Measurements from ENCODE around the gene BEAN1.
"Not testable (repeated sequence)": the region's sequence is repeated elsewhere in the genome, so short reads cannot be mapped to it uniquely, and the experiment has no call there.

The BEAN1 gene

DNA sequence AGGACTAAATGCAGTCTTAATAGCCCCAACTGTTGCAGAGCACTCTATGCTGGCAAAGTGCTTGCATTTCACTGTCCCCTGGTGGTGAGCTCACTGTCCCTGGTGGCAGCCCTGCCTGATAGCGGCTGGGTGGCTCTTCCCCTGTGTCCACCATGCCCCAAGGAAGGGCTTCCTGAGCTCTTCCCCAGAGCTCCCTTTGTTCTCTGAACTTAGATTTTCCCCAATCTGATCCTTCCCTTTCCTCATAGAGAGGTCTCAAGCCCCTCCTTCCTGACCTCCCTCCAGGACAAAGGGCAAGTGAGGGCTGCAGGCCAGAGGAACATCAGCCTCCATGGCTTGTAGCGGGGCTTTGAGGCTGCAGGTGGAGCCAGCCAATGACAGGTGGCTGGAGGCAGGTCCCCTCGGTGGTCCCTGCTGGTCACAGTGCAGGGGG lies 17.0 kb downstream of the BEAN1 start:
- no peaks in the 10 kb centered on the region for H3K36me3 ChIP-seq (ENCODE audit: insufficient read depth, low read length)
- no peak overlapping the region for H3K4me3 ChIP-seq (ENCODE audit: low read length)
- H3K27ac ChIP-seq (ENCODE audit: low read depth, low read length), result no peak overlapping the region
- no peaks in the 10 kb centered on the region for H3K9me3 ChIP-seq (ENCODE audit: insufficient read depth, low read depth, low read length)
- H3K4me1 ChIP-seq (ENCODE audit: insufficient read depth, low read length), result no peaks in the 10 kb centered on the region
- H3K9ac ChIP-seq (ENCODE audit: low read depth, low read length), result no peak overlapping the region
- 79% methylated on average over 3 of the region's 3 CpGs for WGBS
- H3K27me3 ChIP-seq (ENCODE audit: insufficient read depth, low read length), result no peaks in the 10 kb centered on the region

DNA sequence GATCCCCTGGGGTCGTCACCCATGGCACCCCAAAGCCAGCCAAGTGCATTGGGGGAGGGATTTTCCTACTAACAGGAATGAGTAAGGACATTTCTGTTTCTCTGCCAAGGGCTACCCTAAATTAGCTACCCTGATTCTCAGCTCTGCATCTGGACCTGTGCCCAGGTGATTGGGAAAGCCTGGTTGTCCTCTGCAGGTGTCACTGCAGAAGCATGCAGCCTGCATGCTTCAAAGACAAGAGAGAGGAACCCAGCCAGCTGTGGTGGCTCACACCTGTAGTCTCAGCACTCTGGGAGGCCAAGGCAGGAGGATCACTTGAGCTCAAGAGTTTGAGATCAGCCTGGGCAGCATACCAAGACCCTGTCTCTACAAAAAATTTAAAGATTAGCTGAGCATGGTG lies 19.6 kb downstream of the BEAN1 start:
- no peaks in the 10 kb centered on the region for H3K36me3 ChIP-seq (ENCODE audit: insufficient read depth, low read length)
- H3K4me1 ChIP-seq (ENCODE audit: insufficient read depth, low read length), result no peaks in the 10 kb centered on the region
- 81% methylated on average over 1 of the region's 1 CpG for WGBS
- no peak overlapping the region for H3K4me3 ChIP-seq (ENCODE audit: low read length)
- H3K9ac ChIP-seq (ENCODE audit: low read depth, low read length), result no peak overlapping the region
- H3K9me3 ChIP-seq (ENCODE audit: insufficient read depth, low read depth, low read length), result no peaks in the 10 kb centered on the region
- H3K27ac ChIP-seq (ENCODE audit: low read depth, low read length), result no peak overlapping the region
- no peaks in the 10 kb centered on the region for H3K27me3 ChIP-seq (ENCODE audit: insufficient read depth, low read length)

DNA sequence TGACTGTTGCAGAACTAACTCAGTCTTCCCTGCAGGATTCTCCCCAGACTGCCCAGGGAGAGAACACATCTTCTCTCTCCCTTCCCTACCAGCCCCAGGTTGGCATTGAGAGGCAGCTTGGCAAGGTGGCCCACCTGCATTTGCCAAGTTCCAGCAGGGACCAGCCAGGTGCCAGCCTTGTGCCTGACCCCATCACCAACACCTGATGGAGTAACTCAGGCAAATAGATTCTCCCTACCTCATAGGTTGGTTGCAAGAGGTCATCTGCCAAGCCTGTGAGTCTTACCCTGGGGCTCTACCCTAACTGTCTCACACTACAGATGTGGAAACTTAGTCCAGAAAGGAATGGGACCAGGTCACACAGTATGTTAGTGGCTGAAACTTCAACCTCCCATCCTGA lies 20.4 kb downstream of the BEAN1 start:
- no peaks in the 10 kb centered on the region for H3K4me1 ChIP-seq (ENCODE audit: insufficient read depth, low read length)
- H3K4me3 ChIP-seq (ENCODE audit: low read length), result no peak overlapping the region
- no peaks in the 10 kb centered on the region for H3K36me3 ChIP-seq (ENCODE audit: insufficient read depth, low read length)
- no peaks in the 10 kb centered on the region for H3K27me3 ChIP-seq (ENCODE audit: insufficient read depth, low read length)
- H3K9ac ChIP-seq (ENCODE audit: low read depth, low read length), result no peak overlapping the region
- H3K9me3 ChIP-seq (ENCODE audit: insufficient read depth, low read depth, low read length), result no peaks in the 10 kb centered on the region
- H3K27ac ChIP-seq (ENCODE audit: low read depth, low read length), result no peak overlapping the region

DNA sequence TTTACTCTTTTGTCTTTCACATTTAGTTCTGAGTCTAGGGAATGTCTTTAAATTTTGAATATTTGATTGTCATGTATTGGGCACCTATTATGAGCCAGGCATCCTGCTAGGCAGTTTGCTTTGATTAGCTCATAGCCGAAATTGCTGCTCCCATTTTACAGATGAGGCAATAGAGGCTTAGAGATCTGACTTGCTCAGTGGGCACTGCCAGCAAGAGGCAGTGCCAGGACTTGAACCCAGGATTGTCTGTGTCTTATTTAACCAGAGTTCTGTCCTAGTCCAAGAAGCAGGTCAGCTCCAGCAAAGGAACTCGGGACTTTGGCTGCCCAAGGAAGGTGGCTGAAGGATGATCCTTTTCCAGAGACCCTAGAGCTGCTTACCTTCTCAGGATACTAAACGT lies 24.5 kb downstream of the BEAN1 start:
- Histone ChIP-seq H3K4me3 (ENCODE audit: low read length) (no peak overlapping the region), H3K36me3 (ENCODE audit: insufficient read depth, low read length) (no peaks in the 10 kb centered on the region), H3K27me3 (ENCODE audit: insufficient read depth, low read length) (no peaks in the 10 kb centered on the region), H3K9me3 (ENCODE audit: insufficient read depth, low read depth, low read length) (no peaks in the 10 kb centered on the region), H3K9ac (ENCODE audit: low read depth, low read length) (no peak overlapping the region), H3K27ac (ENCODE audit: low read depth, low read length) (no peak overlapping the region), H3K4me1 (ENCODE audit: insufficient read depth, low read length) (no peaks in the 10 kb centered on the region)
- 93% methylated on average over 3 of the region's 3 CpGs for WGBS

DNA sequence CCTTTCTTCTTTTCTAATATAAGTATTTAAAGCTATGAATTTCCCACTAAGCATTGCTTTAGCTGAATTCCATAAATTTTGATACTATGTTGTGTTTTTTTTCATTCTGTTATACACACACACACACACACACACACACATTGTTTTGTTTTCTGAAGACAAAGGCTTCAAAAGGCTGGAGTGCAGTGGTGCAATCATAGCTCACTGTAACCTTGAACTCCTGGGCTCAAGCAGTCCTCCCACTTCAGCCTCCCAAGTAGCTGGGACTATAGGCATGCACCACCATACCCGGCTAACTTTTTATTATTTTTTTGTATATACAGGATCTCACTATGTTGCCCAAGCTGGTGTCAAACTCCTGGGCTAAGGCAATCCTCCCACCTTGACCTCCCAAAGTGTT lies 26.1 kb downstream of the BEAN1 start:
- H3K4me1 ChIP-seq (ENCODE audit: insufficient read depth, low read length); H3K36me3 ChIP-seq (ENCODE audit: insufficient read depth, low read length); H3K9ac ChIP-seq (ENCODE audit: low read depth, low read length); H3K4me3 ChIP-seq (ENCODE audit: low read length); H3K27ac ChIP-seq (ENCODE audit: low read depth, low read length); H3K9me3 ChIP-seq (ENCODE audit: insufficient read depth, low read depth, low read length); H3K27me3 ChIP-seq (ENCODE audit: insufficient read depth, low read length): not testable (repeated sequence)
- 100% methylated on average over 1 of the region's 1 CpG for WGBS

DNA sequence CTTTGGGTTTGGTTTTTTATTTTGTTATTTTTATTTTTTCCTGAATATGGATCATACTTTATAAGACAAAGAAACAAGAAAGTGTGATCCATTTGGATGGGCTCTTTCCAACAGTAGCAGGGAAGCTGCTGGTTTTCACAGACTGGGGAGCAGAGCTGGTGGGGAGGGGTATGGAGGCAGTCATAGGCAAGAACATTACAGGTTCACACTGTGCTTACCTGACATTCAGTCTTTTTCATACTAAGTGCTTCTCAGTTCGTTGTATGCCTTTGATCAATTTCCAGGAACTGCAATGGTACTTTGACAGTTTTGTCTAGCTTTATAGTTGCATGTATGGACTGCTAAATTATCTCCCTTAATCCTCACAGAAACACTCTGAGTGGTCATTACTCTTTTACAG lies 27.7 kb downstream of the BEAN1 start:
- Histone ChIP-seq H3K9me3 (ENCODE audit: insufficient read depth, low read depth, low read length) (no peaks in the 10 kb centered on the region), H3K27ac (ENCODE audit: low read depth, low read length) (no peak overlapping the region), H3K9ac (ENCODE audit: low read depth, low read length) (no peak overlapping the region), H3K4me3 (ENCODE audit: low read length) (no peak overlapping the region), H3K27me3 (ENCODE audit: insufficient read depth, low read length) (no peaks in the 10 kb centered on the region), H3K4me1 (ENCODE audit: insufficient read depth, low read length) (no peaks in the 10 kb centered on the region), H3K36me3 (ENCODE audit: insufficient read depth, low read length) (no peaks in the 10 kb centered on the region)
- 90% methylated on average over 1 of the region's 1 CpG for WGBS

DNA sequence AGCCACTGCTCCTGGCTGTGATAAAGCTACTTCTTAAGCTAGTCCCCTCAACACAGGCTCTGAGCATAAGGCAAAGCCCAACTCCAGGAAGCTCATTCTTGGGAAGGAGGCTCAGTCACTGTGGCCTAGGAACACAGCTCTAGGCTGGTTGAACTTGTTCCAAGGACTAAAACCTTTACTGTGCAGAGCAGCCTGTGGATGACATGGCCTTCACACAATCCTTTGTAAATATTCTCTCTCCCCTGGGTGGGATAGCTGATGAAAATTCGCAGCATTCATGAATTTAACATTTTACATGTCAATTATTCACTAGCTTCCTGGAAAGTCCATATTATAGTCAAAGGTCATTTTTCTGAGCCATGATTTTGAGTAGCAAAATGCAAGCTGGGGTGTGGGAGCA lies 28.9 kb downstream of the BEAN1 start:
- no peak overlapping the region for H3K9ac ChIP-seq (ENCODE audit: low read depth, low read length)
- 88% methylated on average over 1 of the region's 1 CpG for WGBS
- H3K27me3 ChIP-seq (ENCODE audit: insufficient read depth, low read length), result no peaks in the 10 kb centered on the region
- H3K36me3 ChIP-seq (ENCODE audit: insufficient read depth, low read length), result no peaks in the 10 kb centered on the region
- no peak overlapping the region for H3K27ac ChIP-seq (ENCODE audit: low read depth, low read length)
- H3K9me3 ChIP-seq (ENCODE audit: insufficient read depth, low read depth, low read length), result no peaks in the 10 kb centered on the region
- no peak overlapping the region for H3K4me3 ChIP-seq (ENCODE audit: low read length)
- H3K4me1 ChIP-seq (ENCODE audit: insufficient read depth, low read length), result no peaks in the 10 kb centered on the region

DNA sequence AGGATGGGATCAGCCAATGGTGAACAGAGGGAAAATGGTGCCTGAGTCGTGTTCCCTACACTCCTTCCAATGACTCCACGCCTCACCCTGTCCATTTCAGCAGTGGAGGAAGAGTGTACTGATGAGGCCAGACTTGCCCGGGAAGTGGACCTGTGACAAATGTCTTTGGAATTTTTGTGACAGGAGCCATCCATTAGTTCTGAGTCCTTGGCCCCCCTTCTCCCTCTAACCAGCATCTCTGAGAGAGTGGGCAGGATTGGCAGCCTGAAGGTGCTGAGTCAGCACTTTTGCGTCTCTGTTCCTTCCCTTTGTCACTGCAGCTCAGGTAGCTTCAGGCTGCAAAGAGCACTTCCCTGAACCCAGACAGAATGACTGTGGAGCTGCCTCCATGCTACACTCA lies 30.8 kb downstream of the BEAN1 start:
- Histone ChIP-seq H3K27ac (ENCODE audit: low read depth, low read length) (no peak overlapping the region), H3K4me1 (ENCODE audit: insufficient read depth, low read length) (no peaks in the 10 kb centered on the region), H3K36me3 (ENCODE audit: insufficient read depth, low read length) (no peaks in the 10 kb centered on the region), H3K9me3 (ENCODE audit: insufficient read depth, low read depth, low read length) (no peaks in the 10 kb centered on the region), H3K27me3 (ENCODE audit: insufficient read depth, low read length) (no peaks in the 10 kb centered on the region), H3K9ac (ENCODE audit: low read depth, low read length) (no peak overlapping the region), H3K4me3 (ENCODE audit: low read length) (no peak overlapping the region)
- WGBS, result 62% methylated on average over 4 of the region's 4 CpGs

DNA sequence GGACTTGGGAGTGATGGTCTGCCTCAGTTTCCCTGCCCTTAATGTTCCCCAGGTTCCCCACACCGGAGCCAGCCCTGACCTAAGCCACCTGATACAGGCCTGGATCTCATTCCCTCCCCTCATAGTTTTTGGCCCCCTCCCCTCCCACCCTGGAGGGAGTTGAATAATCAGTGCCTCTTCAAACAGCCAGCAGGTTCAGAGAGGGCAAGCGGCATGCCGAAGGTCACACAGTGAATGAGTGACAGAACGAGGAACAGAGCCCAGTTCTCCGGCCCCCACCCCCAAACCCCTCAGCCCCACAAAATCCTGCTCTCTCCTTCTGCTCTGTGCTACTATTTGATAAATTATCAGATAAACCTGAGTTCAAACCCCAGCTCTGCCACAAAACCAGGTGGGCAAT lies 31.2 kb downstream of the BEAN1 start:
- H3K9ac ChIP-seq (ENCODE audit: low read depth, low read length), result no peak overlapping the region
- no peaks in the 10 kb centered on the region for H3K4me1 ChIP-seq (ENCODE audit: insufficient read depth, low read length)
- no peaks in the 10 kb centered on the region for H3K36me3 ChIP-seq (ENCODE audit: insufficient read depth, low read length)
- no peak overlapping the region for H3K27ac ChIP-seq (ENCODE audit: low read depth, low read length)
- no peaks in the 10 kb centered on the region for H3K9me3 ChIP-seq (ENCODE audit: insufficient read depth, low read depth, low read length)
- WGBS, result 94% methylated on average over 5 of the region's 5 CpGs
- no peaks in the 10 kb centered on the region for H3K27me3 ChIP-seq (ENCODE audit: insufficient read depth, low read length)
- no peak overlapping the region for H3K4me3 ChIP-seq (ENCODE audit: low read length)

DNA sequence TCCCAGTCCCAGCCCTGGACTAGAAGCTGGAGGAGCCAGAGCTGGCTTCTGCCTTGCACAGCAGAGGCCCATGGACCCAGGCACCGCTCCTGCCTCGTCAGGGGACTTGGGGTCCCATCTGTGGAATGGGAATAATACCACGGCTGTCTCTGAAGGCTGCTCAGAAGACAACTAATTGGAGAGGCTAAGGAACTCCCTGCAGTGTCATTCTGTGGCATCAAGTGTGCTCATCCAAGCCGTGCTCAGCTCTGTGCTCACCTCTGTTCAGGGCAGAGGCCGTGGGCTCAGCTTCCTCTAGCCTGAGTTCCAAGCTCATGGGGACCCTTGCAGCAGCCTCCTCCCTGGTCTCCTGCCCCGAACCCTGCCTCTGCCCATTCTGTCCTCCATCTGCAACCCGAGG lies 31.8 kb downstream of the BEAN1 start:
- no peaks in the 10 kb centered on the region for H3K27me3 ChIP-seq (ENCODE audit: insufficient read depth, low read length)
- WGBS, result 83% methylated on average over 7 of the region's 7 CpGs
- H3K4me3 ChIP-seq (ENCODE audit: low read length), result no peak overlapping the region
- H3K9me3 ChIP-seq (ENCODE audit: insufficient read depth, low read depth, low read length), result no peaks in the 10 kb centered on the region
- no peak overlapping the region for H3K9ac ChIP-seq (ENCODE audit: low read depth, low read length)
- no peaks in the 10 kb centered on the region for H3K4me1 ChIP-seq (ENCODE audit: insufficient read depth, low read length)
- no peaks in the 10 kb centered on the region for H3K36me3 ChIP-seq (ENCODE audit: insufficient read depth, low read length)
- H3K27ac ChIP-seq (ENCODE audit: low read depth, low read length), result no peak overlapping the region

DNA sequence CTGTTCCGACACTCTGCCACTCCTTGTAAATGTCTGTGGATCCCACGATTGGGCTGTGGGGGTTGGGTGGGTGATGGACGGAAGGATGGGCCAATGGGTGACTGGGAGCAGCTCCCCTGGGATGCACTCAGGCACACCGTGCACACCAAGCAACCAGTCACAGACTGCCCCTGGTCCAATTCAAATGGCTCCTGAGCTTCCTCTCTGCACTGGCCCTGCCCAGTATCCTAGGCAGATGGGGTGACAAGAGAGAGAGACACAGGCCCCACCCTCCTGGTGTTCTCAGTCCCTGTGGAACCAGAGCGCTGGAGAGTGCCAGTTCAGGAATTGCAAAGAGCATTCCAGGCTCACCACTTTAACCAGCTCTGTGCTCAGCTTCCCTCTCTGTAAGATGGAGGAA lies 32.8 kb downstream of the BEAN1 start:
- no peak overlapping the region for H3K27ac ChIP-seq (ENCODE audit: low read depth, low read length)
- no peak overlapping the region for H3K4me3 ChIP-seq (ENCODE audit: low read length)
- no peaks in the 10 kb centered on the region for H3K9me3 ChIP-seq (ENCODE audit: insufficient read depth, low read depth, low read length)
- H3K4me1 ChIP-seq (ENCODE audit: insufficient read depth, low read length), result no peaks in the 10 kb centered on the region
- no peaks in the 10 kb centered on the region for H3K27me3 ChIP-seq (ENCODE audit: insufficient read depth, low read length)
- H3K9ac ChIP-seq (ENCODE audit: low read depth, low read length), result no peak overlapping the region
- WGBS, result 64% methylated on average over 5 of the region's 5 CpGs
- no peaks in the 10 kb centered on the region for H3K36me3 ChIP-seq (ENCODE audit: insufficient read depth, low read length)

DNA sequence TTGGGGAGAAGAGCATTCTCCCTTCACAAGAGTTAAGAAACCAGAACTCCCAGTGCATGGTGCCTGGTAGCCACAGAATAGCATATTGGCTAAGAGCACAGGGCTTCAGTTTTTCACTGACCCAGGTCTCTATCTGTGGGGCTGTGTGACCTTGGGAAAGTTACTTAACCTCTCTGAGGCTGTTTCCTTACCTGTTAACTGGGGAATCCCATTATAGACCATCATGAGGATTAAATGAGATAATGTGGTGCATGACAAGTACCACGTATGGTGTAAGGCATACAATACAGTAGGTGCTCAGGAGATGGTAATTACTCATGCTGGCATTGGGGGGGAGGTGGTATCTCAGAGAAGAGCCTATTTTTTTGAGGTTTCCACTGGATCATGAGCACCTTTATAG lies 33.6 kb downstream of the BEAN1 start:
- H3K27me3 ChIP-seq (ENCODE audit: insufficient read depth, low read length), result no peaks in the 10 kb centered on the region
- H3K9me3 ChIP-seq (ENCODE audit: insufficient read depth, low read depth, low read length), result no peaks in the 10 kb centered on the region
- WGBS, result 88% methylated on average over 1 of the region's 1 CpG

More for the DNA sequence above, 33.6 kb downstream of the BEAN1 start:
- Histone ChIP-seq H3K4me1 (ENCODE audit: insufficient read depth, low read length) (no peaks in the 10 kb centered on the region), H3K36me3 (ENCODE audit: insufficient read depth, low read length) (no peaks in the 10 kb centered on the region), H3K27ac (ENCODE audit: low read depth, low read length) (no peak overlapping the region), H3K4me3 (ENCODE audit: low read length) (no peak overlapping the region), H3K9ac (ENCODE audit: low read depth, low read length) (no peak overlapping the region)
